ENCODE measurements around the gene SLC6A3.

- TF ChIP-seq CTCF (conservative IDR thresholded peaks at IDR 0.05), result no peak
- no peak for TF ChIP-seq ZFX (IDR thresholded peaks at IDR 0.05)
These were observed 29.8 kb upstream of the SLC6A3 start for GRCh38 chr5:1474866-1475543.

All from C4-2B (cell line).